HepG2 (cell line): ENCODE measurements around the gene TEDC1. TPM values are rescaled to one million over a fixed set of nuclear protein-coding genes. Genes with fewer than 3 reads are reported as not detected.
A peak's percentile ranks its signal among the peaks of the same experiment; 100 is the strongest.

Experiments used
- AGO2 ChIP-seq: fragments of 200-400 bp; formaldehyde crosslinking; optimal IDR thresholded peaks from 2 replicates; pipeline ENCODE3; 2017; ENCODE audit warnings: mild to moderate bottlenecking, low read depth, low read length, moderate library complexity
- ATF7 ChIP-seq, 2 experiments: fragments of 450-650 bp in 1 of 2; sonication (generic) in 1 of 2; formaldehyde crosslinking in 1 of 2; IDR thresholded peaks; 2 replicates each; pipeline versions ENCODE4 v1.4.0 to v1.6.1; 2016 to 2020; ENCODE audit warnings: antibody characterized with exemption in 1 of 2, mild to moderate bottlenecking in 1 of 2, missing genetic modification reagents in 1 of 2
- ATF7-NPFF ChIP-seq: sonication (generic); formaldehyde crosslinking; IDR thresholded peaks from 2 replicates; pipeline ENCODE4 v1.8.1; 2023; ENCODE audit warnings: mild to moderate bottlenecking, low read depth, missing genetic modification reagents, moderate library complexity
- EP300 ChIP-seq, 3 experiments: sonication (generic) in 1 of 3; formaldehyde crosslinking in 1 of 3; IDR thresholded peaks; 2 replicates each; pipeline versions ENCODE4 v1.5.1 to v1.6.1; 2011 to 2020; ENCODE audit warnings: low read depth in 2 of 3, low read length in 2 of 3, borderline replicate concordance in 1 of 3, improper control_type of control experiment in 1 of 3, mild to moderate bottlenecking in 1 of 3, missing genetic modification reagents in 1 of 3, moderate library complexity in 1 of 3
- FOXO1 ChIP-seq: sonication (generic); formaldehyde crosslinking; IDR thresholded peaks from 2 replicates; pipeline ENCODE4 v1.4.0; 2020; ENCODE audit warnings: missing genetic modification reagents
- GRHL1 ChIP-seq: sonication (generic); formaldehyde crosslinking; conservative IDR thresholded peaks from 2 replicates; pipeline ENCODE4 v1.8.0; 2022; ENCODE audit warnings: missing genetic modification reagents
- HNRNPH1 ChIP-seq: fragments of 200-400 bp; formaldehyde crosslinking; optimal IDR thresholded peaks from 2 replicates; pipeline ENCODE3; 2017; ENCODE audit warnings: mild to moderate bottlenecking, low read depth, low read length
- JDP2 ChIP-seq: sonication (generic); formaldehyde crosslinking; IDR thresholded peaks from 2 replicates; pipeline ENCODE4 v1.8.1; 2022; ENCODE audit warnings: missing genetic modification reagents, borderline replicate concordance
- KDM4B ChIP-seq: sonication (generic); formaldehyde crosslinking; IDR thresholded peaks from 2 replicates; pipeline ENCODE4 v1.4.0; 2020; ENCODE audit warnings: missing genetic modification reagents
- KDM5B ChIP-seq: sonication (generic); formaldehyde crosslinking; IDR thresholded peaks from 2 replicates; pipeline ENCODE4 v1.4.0; 2020; ENCODE audit warnings: missing genetic modification reagents, mild to moderate bottlenecking, borderline replicate concordance
- PAF1 ChIP-seq: IDR thresholded peaks from 2 replicates; pipeline ENCODE4 v1.6.1; 2016; ENCODE audit warnings: missing genetic modification reagents, missing compliant biosample characterization
- TCF12 ChIP-seq, 2 experiments: fragments of 450-650 bp in 1 of 2; sonication (generic) in 1 of 2; formaldehyde crosslinking in 1 of 2; IDR thresholded peaks; 2 replicates each; pipeline versions ENCODE4 v1.6.1 to v1.8.0; 2017 to 2022; ENCODE audit warnings: antibody characterized with exemption in 1 of 2, mild to moderate bottlenecking in 1 of 2, missing genetic modification reagents in 1 of 2, moderate library complexity in 1 of 2
- THRA ChIP-seq: sonication (generic); formaldehyde crosslinking; IDR thresholded peaks from 2 replicates; pipeline ENCODE4 v1.4.0; 2020; ENCODE audit warnings: missing genetic modification reagents, borderline replicate concordance
- ZNF264 ChIP-seq: sonication (generic); formaldehyde crosslinking; IDR thresholded peaks from 2 replicates; pipeline ENCODE4 v1.4.0; 2020; ENCODE audit warnings: missing genetic modification reagents
- ZNF329 ChIP-seq: sonication (generic); formaldehyde crosslinking; IDR thresholded peaks from 2 replicates; pipeline ENCODE4 v1.9.0; 2021; ENCODE audit warnings: low read depth, mild to moderate bottlenecking, missing genetic modification reagents
- ZNF431 ChIP-seq: sonication (generic); formaldehyde crosslinking; IDR thresholded peaks from 2 replicates; pipeline ENCODE4 v1.9.0; 2022; ENCODE audit warnings: missing genetic modification reagents, low read depth, mild to moderate bottlenecking, borderline replicate concordance
- ZNF503 ChIP-seq: sonication (generic); formaldehyde crosslinking; IDR thresholded peaks from 2 replicates; pipeline ENCODE4 v1.4.0; 2020; ENCODE audit warnings: missing genetic modification reagents
- ZSCAN20 ChIP-seq: sonication (generic); formaldehyde crosslinking; IDR thresholded peaks from 2 replicates; pipeline ENCODE4 v1.4.0; 2020; ENCODE audit warnings: missing genetic modification reagents, mild to moderate bottlenecking, borderline replicate concordance
- polyA plus RNA-seq, 8 experiments: library from polyadenylated mRNA; depleted of rRNA in 3 of 8; stranded (reverse) in 7 of 8; unstranded in 1 of 8; fragments of >200 nt; fragmentation: Illumina TruSeq in 4 of 8; extraction: Trizol in 4 of 8; gene quantifications; 2 replicates each; pipeline versions ENCODE4 v1.2.1 to v1.2.3, GENCODE V29; 2011 to 2016; ENCODE audit warnings: low read depth in 4 of 8, missing spikeins in 1 of 8, mixed read lengths in 1 of 8; ENCODE audit not compliant: insufficient read depth in 1 of 8
- total RNA-seq, 5 experiments: library from RNA; depleted of rRNA; stranded (reverse); fragments of >200 nt; fragmentation: Illumina TruSeq; extraction: Trizol; gene quantifications; 2 replicates each; pipeline ENCODE4 v1.2.3, GENCODE V29; 2016; ENCODE audit warnings: low read depth in 1 of 5
- TF ChIP-seq, protein P1 (sequence below): sonication (generic); formaldehyde crosslinking; IDR thresholded peaks from 2 replicates; pipeline ENCODE4 v1.5.0; 2020; ENCODE audit warnings: mild to moderate bottlenecking, missing genetic modification reagents, borderline replicate concordance

The TEDC1 gene
- total and polyA plus RNA-seq, 2 of the 13 experiments (the other 11 are each of a cell fraction or from before 2014, with no cell fraction given) = 5.7 to 27.4 TPM

DNA sequence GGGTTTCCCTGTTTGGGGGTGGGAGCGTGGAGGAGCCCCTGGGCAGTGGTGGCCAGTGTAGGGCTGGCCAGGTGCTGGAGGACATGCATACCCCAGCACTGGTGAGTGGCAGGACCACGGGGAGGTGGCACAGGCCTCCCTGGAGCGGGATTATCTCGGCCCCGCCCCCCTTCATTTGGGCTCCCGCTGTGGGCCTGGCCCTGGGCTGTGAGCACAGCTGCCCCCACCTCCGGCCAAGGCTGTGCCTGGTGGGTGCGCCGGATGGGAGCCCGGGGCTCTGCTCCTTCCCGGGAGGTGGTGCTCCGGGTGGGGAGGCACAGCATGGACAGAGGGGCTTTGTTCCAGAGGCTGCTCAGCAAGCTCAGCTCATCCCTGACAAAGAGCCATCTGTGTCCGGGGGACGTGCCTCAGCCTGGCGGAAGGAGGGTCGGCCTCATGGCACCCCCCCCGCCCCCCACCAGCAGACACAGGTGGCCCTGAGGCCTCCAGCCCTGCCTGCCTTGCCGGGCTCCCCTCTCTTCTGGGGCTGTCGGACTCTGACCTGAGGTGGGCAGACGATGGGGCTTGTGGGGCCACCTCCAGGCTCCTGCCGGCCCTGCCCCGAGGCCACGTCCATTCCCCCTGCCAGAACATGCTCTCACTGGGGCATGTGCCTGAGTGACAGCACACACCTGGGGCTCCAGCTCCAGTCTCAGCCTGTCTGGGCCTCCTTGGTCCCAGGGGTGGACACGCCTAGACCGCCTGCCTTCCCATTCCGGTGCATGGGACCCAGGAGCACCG is 8.4 kb downstream of the TEDC1 start (continued):
- TF ChIP-seq TCF12 (IDR thresholded peaks at IDR 0.05) = no peak
- peak; percentile 98 for TF ChIP-seq TCF12 (CRISPR knock-in tag; IDR thresholded peaks at IDR 0.05)
- peak; percentile 76; the same call in 1 of the 2 replicates for TF ChIP-seq ATF7-NPFF (CRISPR knock-in tag)
- TF ChIP-seq ZNF264 (CRISPR knock-in tag) = peak; percentile 70; the same call in 1 of the 2 replicates
- TF ChIP-seq AGO2 = peak; percentile 65
- no peak for TF ChIP-seq GRHL1 (CRISPR knock-in tag)
- peak; percentile 82; the same call in 1 of the 2 replicates for TF ChIP-seq ZNF503
- peak; percentile 54; the same call in 1 of the 2 replicates for TF ChIP-seq KDM5B
- TF ChIP-seq THRA = peak; percentile 39; the same call in 1 of the 2 replicates
- no peak for TF ChIP-seq JDP2 (CRISPR knock-in tag)
- TF ChIP-seq ZNF431 (CRISPR knock-in tag) = 0 out of 2 replicates have a peak, but pooled peaks have one; percentile 70
- TF ChIP-seq ATF7 (IDR thresholded peaks at IDR 0.05) = no peak
- 0 out of 2 replicates have a peak, but pooled peaks have one; percentile 24 for TF ChIP-seq ATF7 (CRISPR knock-in tag; IDR thresholded peaks at IDR 0.05)
- peak; percentile 62; the same call in 1 of the 2 replicates for TF ChIP-seq KDM4B (CRISPR knock-in tag)
- TF ChIP-seq, protein P1, sequence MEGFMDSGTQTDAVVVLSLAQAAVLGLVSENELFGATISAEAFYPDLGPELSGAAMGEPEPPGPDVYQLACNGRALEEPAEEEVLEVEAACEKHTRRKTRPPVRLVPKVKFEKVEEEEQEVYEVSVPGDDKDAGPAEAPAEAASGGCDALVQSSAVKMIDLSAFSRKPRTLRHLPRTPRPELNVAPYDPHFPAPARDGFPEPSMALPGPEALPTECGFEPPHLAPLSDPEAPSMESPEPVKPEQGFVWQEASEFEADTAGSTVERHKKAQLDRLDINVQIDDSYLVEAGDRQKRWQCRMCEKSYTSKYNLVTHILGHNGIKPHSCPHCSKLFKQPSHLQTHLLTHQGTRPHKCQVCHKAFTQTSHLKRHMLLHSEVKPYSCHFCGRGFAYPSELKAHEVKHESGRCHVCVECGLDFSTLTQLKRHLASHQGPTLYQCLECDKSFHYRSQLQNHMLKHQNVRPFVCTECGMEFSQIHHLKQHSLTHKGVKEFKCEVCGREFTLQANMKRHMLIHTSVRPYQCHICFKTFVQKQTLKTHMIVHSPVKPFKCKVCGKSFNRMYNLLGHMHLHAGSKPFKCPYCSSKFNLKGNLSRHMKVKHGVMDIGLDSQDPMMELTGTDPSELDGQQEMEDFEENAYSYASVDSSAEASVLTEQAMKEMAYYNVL (CRISPR knock-in tag) = peak; percentile 36
- peak in 1 of 2 experiments; percentile 66; a peak in 2 of 4 replicates for TF ChIP-seq EP300 (IDR thresholded peaks at IDR 0.05; ENCODE audit: low read depth in 2 of 2, low read length in 2 of 2)
- peak; percentile 77 for TF ChIP-seq EP300 (CRISPR knock-in tag; IDR thresholded peaks at IDR 0.05; ENCODE audit: borderline replicate concordance)
- no peak for TF ChIP-seq PAF1
- TF ChIP-seq ZNF329 (CRISPR knock-in tag) = peak; percentile 83; the same call in 1 of the 2 replicates
- no peak for TF ChIP-seq HNRNPH1
- TF ChIP-seq FOXO1 (CRISPR knock-in tag) = 0 out of 2 replicates have a peak, but pooled peaks have one; percentile 13
- no peak for TF ChIP-seq ZSCAN20 (CRISPR knock-in tag)
